HCT116 (cell line): ENCODE data around the gene CENPVL1. TPM values are rescaled to one million over a fixed set of nuclear protein-coding genes. Genes with fewer than 3 reads are reported as not detected.

Experiments
- ATAC-seq: fragments of 200-7000 bp; cut with Tn5 transposase; 2 replicates; pipeline ENCODE4 v1.9.1; 2020; ENCODE audit warnings: mild to moderate bottlenecking, moderate library complexity
- BruUV-seq: library from RNA; stranded (reverse); fragments of 400-500 nt; replicated peaks from 2 replicates; lab custom pipeline; 2021; lab: Mats Ljungman, UMichigan
- CTCF ChIA-PET: fragments of 300-600 bp; sonication (Branson Sonifier 250); formaldehyde crosslinking; loops from one replicate; lab custom pipeline; 2021; ENCODE audit warnings: antibody characterized with exemption; lab: Charles Lee
- POLR2A ChIA-PET: fragments of 300-600, 350-600 bp; sonication (Branson Sonifier 250); formaldehyde crosslinking; loops from one replicate; lab custom pipeline; 2021; ENCODE audit warnings: antibody characterized with exemption; lab: Charles Lee
- RAD21 ChIA-PET, 2 experiments: fragments of 300-600 bp; sonication (Branson Sonifier 250); formaldehyde crosslinking; loops; one replicate each; lab custom pipeline; 2023; ENCODE audit warnings: low total read pairs in 2 of 2; ENCODE audit not compliant: uncharacterized antibody in 2 of 2, unreplicated experiment in 2 of 2, low non-redundant PET in 1 of 2; lab: Charles Lee
- DNase-seq: peaks from one replicate; pipeline ENCODE4 v3.0.0-alpha.2; 2010; ENCODE audit warnings: low read depth, low spot score
- H2AFZ ChIP-seq: fragments of 200-600 bp; shearing (Covaris generic), sonication (generic); 2 replicates; pipeline ENCODE4 v1.6.1; 2017; ENCODE audit warnings: low read depth, mixed run types, mixed read lengths, antibody characterized with exemption, low read length; ENCODE audit not compliant: poor library complexity, severe bottlenecking
- H3K27ac ChIP-seq: 2 replicates; pipeline ENCODE4 v1.5.1; 2012; ENCODE audit warnings: low read depth, low read length
- H3K27me3 ChIP-seq: fragments of 200-600 bp; sonication (generic); 2 replicates; pipeline ENCODE4 v1.6.1; 2016; ENCODE audit warnings: mixed run types, low read length, mixed read lengths; ENCODE audit not compliant: insufficient read depth
- H3K36me3 ChIP-seq, 2 experiments: fragments of 200-500 bp in 1 of 2; fragments of 200-600 bp in 1 of 2; sonication (Bioruptor generic) in 1 of 2; sonication (generic) in 1 of 2; 2 replicates each; pipeline versions ENCODE4 v1.5.1 to v1.6.1; 2014 to 2016; ENCODE audit warnings: low read length in 2 of 2, inconsistent platforms in 1 of 2, mixed read lengths in 1 of 2, mixed run types in 1 of 2; ENCODE audit not compliant: insufficient read depth in 2 of 2, control insufficient read depth in 1 of 2
- H3K4me1 ChIP-seq, 2 experiments: fragments of 200-600 bp in 1 of 2; sonication (generic) in 1 of 2; 2 replicates each; pipeline versions ENCODE4 v1.5.1 to v1.6.1; 2012 to 2017; ENCODE audit warnings: low read length in 2 of 2, inconsistent platforms in 1 of 2, mild to moderate bottlenecking in 1 of 2, mixed read lengths in 1 of 2, mixed run types in 1 of 2, moderate library complexity in 1 of 2; ENCODE audit not compliant: insufficient read depth in 2 of 2, control insufficient read depth in 1 of 2
- H3K4me2 ChIP-seq: fragments of 200-600 bp; sonication (generic); 2 replicates; pipeline ENCODE4 v1.6.1; 2017; ENCODE audit warnings: mixed run types, low read length, mixed read lengths
- H3K4me3 ChIP-seq, 2 experiments: fragments of 200-600 bp in 1 of 2; sonication (generic) in 1 of 2; replicated peaks in 1 of 2; 2 replicates each; pipeline ENCODE4 v1.5.1; 2011 to 2016; ENCODE audit warnings: low read length in 2 of 2, control low read depth in 1 of 2, low read depth in 1 of 2, mild to moderate bottlenecking in 1 of 2, mixed read lengths in 1 of 2, mixed run types in 1 of 2
- H3K79me2 ChIP-seq: fragments of 200-600 bp; sonication (generic); 2 replicates; pipeline ENCODE4 v1.6.1; 2017; ENCODE audit warnings: mild to moderate bottlenecking, mixed run types, low read length, moderate library complexity, mixed read lengths; ENCODE audit not compliant: insufficient read depth
- H3K9ac ChIP-seq: fragments of 200-600 bp; sonication (generic); 2 replicates; pipeline ENCODE4 v1.6.1; 2016; ENCODE audit warnings: low read length, mixed read lengths
- H3K9me2 ChIP-seq: fragments of 200-600 bp; sonication (generic), shearing (Covaris generic); 2 replicates; pipeline ENCODE4 v1.6.1; 2017; ENCODE audit warnings: mixed run types, mild to moderate bottlenecking, moderate library complexity; ENCODE audit not compliant: insufficient read depth
- H3K9me3 ChIP-seq, 2 experiments: fragments of 200-500 bp in 1 of 2; fragments of 200-600 bp in 1 of 2; sonication (Bioruptor generic) in 1 of 2; sonication (generic) in 1 of 2; 2 replicates each; pipeline ENCODE4 v1.6.1; 2014 to 2017; ENCODE audit warnings: low read length in 2 of 2, mixed read lengths in 2 of 2, inconsistent platforms in 1 of 2, low read depth in 1 of 2, mild to moderate bottlenecking in 1 of 2, mixed run types in 1 of 2, moderate library complexity in 1 of 2; ENCODE audit not compliant: control insufficient read depth in 1 of 2, insufficient read depth in 1 of 2
- H4K20me1 ChIP-seq: fragments of 200-600 bp; sonication (generic), shearing (Covaris generic); 2 replicates; pipeline ENCODE4 v1.6.1; 2017; ENCODE audit warnings: mixed run types, mild to moderate bottlenecking, moderate library complexity; ENCODE audit not compliant: insufficient read depth
- EZH2 ChIP-seq: fragments of 200-600 bp; sonication (generic); IDR thresholded peaks from 2 replicates; pipeline ENCODE4 v1.6.1; 2017; ENCODE audit warnings: antibody characterized with exemption, mixed run types
- FOSL1 ChIP-seq: IDR thresholded peaks from 2 replicates; pipeline ENCODE4 v1.6.1; 2012; ENCODE audit warnings: low read depth
- MAX ChIP-seq: IDR thresholded peaks from 2 replicates; pipeline ENCODE4 v1.6.1; 2012
- RAD21 ChIP-seq: IDR thresholded peaks from 2 replicates; pipeline ENCODE4 v1.6.1; 2012; ENCODE audit warnings: low read depth, mild to moderate bottlenecking
- REST ChIP-seq: IDR thresholded peaks from 2 replicates; pipeline ENCODE4 v1.6.1; 2012; ENCODE audit warnings: low read depth
- TCF7L2 ChIP-seq: IDR thresholded peaks from 2 replicates; pipeline ENCODE4 v1.7.0; 2011; ENCODE audit warnings: borderline replicate concordance, inconsistent platforms; ENCODE audit not compliant: insufficient read depth, insufficient read length; ENCODE audit errors: extremely low read depth
- ZBTB33 ChIP-seq: IDR thresholded peaks from 2 replicates; pipeline ENCODE4 v1.6.1; 2011; ENCODE audit warnings: mild to moderate bottlenecking, low read length, moderate library complexity; ENCODE audit not compliant: insufficient replicate concordance; ENCODE audit errors: extremely low read depth
- intact Hi-C: fragments of 100-400 bp; cut with micrococcal nuclease; formaldehyde crosslinking; loops from 2 replicates; pipeline ENCODE4 v1.10.0; 2022
- total RNA-seq: library from RNA; stranded (reverse); gene quantifications from one replicate; pipeline ENCODE4 v1.2.1, GENCODE V29; 2021; ENCODE audit not compliant: unreplicated experiment

CENPVL1 gene
- total RNA-seq, 1 experiment from 2014 or later: not detected

GRCh38 chrX:51743179-51743957 lies 33.1 kb downstream of the CENPVL1 start, which contains the start of gene GSPT2:
GSPT2 (plus strand) TSS chrX:51743442; CDS start chrX:51743627, 185 bp downstream.
- ATAC-seq (no peak), DNase-seq (no peak)
- Histone ChIP-seq H3K9me2 (no peaks in the 10 kb centered on the region), H3K36me3 (no peaks in the 10 kb centered on the region), H3K4me1 (no peaks in the 10 kb centered on the region), H3K4me3 (no peak within 1 kb of the TSS), H3K4me2 (no peak within 1 kb of the TSS), H3K27me3 (no peaks in the 10 kb centered on the region), H3K27ac (no peak within 1 kb of the TSS), H3K9me3 (no peaks in the 10 kb centered on the region), H3K79me2 (no peaks in the 10 kb centered on the region), H3K9ac (no peak within 1 kb of the TSS), H2AFZ (no peak within 1 kb of the TSS), H4K20me1 (no peaks in the 10 kb centered on the region)
- BruUV-seq: no TSS peak
- ChIA-PET POLR2A (no interaction called here), RAD21 (no interaction called here), CTCF (no interaction called here)
- intact Hi-C loops: no loop called here
- TF ChIP-seq TCF7L2 (no peak), ZBTB33 (no peak), MAX (no peak), RAD21 (no peak), FOSL1 (no peak), EZH2 (no peak), REST (no peak)
